Brain microvascular endothelial cell (primary cell): ENCODE measurements around the gene ADAMTS2.

Experiments used
- DNase-seq: peaks from one replicate; pipeline ENCODE4 v3.0.0-alpha.2; 2020
- H3K27ac ChIP-seq: fragments of 250-450 bp; sonication (Bioruptor Pico); 2 replicates; pipeline ENCODE4 v1.5.1; 2020; ENCODE audit warnings: mild to moderate bottlenecking, moderate library complexity
- H3K27me3 ChIP-seq: fragments of 250-450 bp; sonication (Bioruptor Pico); replicated peaks from 2 replicates; pipeline ENCODE4 v1.5.1; 2020; ENCODE audit warnings: mild to moderate bottlenecking
- H3K36me3 ChIP-seq: fragments of 250-450 bp; sonication (Bioruptor Pico); replicated peaks from 2 replicates; pipeline ENCODE4 v1.5.1; 2020; ENCODE audit warnings: mild to moderate bottlenecking
- H3K4me3 ChIP-seq: 2 replicates; pipeline ENCODE4 v1.5.1; 2011; ENCODE audit warnings: low read depth, mild to moderate bottlenecking, control low read depth, low read length, moderate library complexity
- in situ Hi-C: cut with HindIII; loops from 2 replicates; pipeline ENCODE4 v1.10.0; 2017; ENCODE audit warnings: low sequenced_read_pairs, low pct_ligation_motif_present
- TF ChIP-seq, protein P1 (sequence below): IDR thresholded peaks from 2 replicates; pipeline ENCODE4 v1.5.1; 2011; ENCODE audit warnings: low read depth, mild to moderate bottlenecking, moderate library complexity, low read length, control low read depth, inconsistent platforms; ENCODE audit errors: missing control alignments

The ADAMTS2 gene

DNA sequence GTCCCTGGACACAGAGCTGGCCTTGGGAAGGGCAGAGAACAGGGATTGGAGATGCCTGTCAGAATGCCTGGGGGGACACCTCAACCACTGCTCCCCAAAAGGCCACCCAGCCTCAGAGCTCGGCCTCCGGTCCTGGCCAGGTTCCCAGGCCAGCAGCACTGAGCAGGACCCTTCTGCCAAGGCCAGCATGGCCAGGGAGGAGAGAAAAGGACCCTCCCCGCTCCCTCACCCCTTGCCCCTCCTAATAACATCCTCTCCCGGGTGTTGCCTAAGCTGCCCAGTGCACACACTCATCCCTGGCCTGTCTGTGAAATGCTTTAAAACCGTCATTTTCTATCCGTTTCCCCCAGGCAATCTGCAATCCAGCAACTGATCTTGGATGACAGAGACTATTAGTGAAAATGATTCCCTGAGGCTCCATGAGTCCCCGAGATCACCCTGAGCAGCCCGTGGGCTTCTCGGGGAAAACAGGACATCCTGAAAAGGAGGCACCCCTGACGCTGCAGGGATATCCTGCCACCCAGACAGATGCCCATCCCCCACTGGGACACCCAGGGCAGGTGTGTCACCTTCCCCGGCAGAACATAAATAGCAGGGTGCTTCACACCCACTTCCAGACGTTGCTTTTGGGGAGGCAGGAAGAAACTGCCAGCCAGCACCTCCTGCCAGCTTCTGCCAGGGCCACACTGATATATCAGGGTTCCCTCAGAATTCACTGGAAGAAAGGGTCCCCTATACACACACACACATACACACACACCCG lies 75.3 kb downstream of the ADAMTS2 start:
- no peak overlapping the region for H3K4me3 ChIP-seq
- in situ Hi-C loops = no loop called here
- H3K27ac ChIP-seq = no peak overlapping the region
- TF ChIP-seq, protein P1, sequence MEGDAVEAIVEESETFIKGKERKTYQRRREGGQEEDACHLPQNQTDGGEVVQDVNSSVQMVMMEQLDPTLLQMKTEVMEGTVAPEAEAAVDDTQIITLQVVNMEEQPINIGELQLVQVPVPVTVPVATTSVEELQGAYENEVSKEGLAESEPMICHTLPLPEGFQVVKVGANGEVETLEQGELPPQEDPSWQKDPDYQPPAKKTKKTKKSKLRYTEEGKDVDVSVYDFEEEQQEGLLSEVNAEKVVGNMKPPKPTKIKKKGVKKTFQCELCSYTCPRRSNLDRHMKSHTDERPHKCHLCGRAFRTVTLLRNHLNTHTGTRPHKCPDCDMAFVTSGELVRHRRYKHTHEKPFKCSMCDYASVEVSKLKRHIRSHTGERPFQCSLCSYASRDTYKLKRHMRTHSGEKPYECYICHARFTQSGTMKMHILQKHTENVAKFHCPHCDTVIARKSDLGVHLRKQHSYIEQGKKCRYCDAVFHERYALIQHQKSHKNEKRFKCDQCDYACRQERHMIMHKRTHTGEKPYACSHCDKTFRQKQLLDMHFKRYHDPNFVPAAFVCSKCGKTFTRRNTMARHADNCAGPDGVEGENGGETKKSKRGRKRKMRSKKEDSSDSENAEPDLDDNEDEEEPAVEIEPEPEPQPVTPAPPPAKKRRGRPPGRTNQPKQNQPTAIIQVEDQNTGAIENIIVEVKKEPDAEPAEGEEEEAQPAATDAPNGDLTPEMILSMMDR = no peak
- H3K36me3 ChIP-seq = peaks cover 7% of the 10 kb centered on the region
- DNase-seq = no peak
- H3K27me3 ChIP-seq = no peaks in the 10 kb centered on the region

DNA sequence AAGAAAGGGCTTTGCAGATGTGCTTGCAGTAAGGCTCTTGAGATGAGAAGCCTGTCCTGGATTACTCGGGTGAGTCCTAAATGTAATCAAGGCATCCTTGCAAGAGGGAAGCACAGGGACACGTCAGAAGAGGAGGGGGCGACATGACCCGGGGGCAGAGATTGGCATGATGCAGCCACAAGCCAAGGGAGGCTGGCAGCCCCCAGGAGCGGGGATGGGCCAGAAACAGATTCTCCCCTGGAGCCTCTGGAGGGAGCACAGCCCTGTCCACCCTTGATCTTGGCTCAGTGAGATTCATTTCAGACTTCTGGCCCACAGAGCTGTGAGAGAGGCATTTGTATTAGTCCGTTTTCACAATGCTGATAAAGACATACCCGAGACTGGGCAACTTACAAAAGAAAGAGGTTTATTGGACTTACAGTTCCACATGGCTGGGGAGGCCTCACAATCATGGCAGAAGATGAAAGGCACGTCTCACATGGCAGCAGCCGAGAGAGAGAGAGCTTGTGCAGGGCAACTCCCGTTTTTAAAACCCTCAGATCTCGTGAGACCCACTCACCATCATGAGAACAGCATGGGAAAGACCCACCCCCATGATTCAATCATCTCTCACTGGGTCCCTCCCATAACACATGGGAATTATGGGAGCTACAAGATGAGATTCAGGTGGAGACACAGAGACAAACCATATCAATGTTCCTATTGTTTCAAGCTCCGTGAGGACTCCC lies 76.1 kb downstream of the ADAMTS2 start:
- Histone ChIP-seq H3K4me3 (no peak overlapping the region), H3K27ac (no peak overlapping the region), H3K27me3 (no peaks in the 10 kb centered on the region), H3K36me3 (peaks cover 7% of the 10 kb centered on the region)
- TF ChIP-seq, protein P1 = no peak
- no peak for DNase-seq
- in situ Hi-C loops = no loop called here

DNA sequence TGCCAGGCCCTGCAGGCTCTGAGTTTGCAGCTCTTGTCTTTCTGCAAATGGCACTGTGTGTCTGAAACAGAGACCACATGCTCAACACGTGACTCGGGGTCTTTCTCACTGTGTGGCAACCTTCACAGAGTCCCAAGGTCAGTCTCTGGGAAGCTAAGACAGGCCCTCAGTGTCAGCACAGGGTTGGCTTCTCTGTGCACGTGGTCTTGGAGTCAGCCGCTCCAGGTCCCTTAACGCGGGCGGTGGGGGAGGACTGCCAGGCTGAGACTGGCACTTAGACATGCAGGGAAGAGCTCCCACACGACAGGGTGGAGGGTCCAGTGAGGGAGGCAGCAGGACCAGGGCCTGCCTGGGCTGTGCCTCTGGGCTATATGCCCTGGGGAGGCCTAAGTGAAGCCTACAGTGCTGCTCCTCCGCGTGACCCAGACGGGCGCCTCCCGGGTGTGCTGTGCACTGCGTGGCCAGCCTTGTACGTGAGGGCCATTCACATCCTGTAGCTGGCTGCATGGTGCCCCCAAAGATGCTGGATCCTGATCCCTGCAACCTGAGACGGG lies 76.8 kb downstream of the ADAMTS2 start:
- in situ Hi-C loops = no loop called here
- H3K36me3 ChIP-seq = peaks cover 7% of the 10 kb centered on the region
- H3K4me3 ChIP-seq = no peak overlapping the region
- no peak for DNase-seq
- TF ChIP-seq, protein P1 = no peak
- no peaks in the 10 kb centered on the region for H3K27me3 ChIP-seq
- no peak overlapping the region for H3K27ac ChIP-seq

DNA sequence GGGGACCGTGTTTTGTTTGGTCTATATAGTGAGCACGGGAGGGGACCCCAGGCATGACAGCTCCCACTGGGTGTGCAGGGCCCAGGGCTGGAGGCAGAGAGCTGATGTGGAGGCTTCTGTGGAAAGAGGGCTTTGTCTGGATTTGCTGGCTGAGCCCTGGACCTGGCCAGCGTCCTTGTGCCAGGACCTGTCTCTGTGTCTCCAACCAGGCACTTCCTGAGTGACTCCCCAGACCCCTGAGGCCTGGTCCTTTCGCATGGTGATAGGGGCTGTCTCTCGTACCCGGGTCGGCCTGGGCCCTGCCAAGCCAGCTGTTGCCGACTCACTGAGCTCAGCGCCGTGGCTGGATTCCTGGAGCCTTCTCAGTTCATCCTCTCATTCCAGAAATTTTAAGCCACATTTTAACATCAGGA lies 77.6 kb downstream of the ADAMTS2 start:
- DNase-seq = no peak
- TF ChIP-seq, protein P1 = no peak
- Histone ChIP-seq H3K4me3 (no peak overlapping the region), H3K27me3 (no peaks in the 10 kb centered on the region), H3K27ac (peak overlapping the region; percentile 19), H3K36me3 (peaks cover 7% of the 10 kb centered on the region)
- in situ Hi-C loops = no loop called here

DNA sequence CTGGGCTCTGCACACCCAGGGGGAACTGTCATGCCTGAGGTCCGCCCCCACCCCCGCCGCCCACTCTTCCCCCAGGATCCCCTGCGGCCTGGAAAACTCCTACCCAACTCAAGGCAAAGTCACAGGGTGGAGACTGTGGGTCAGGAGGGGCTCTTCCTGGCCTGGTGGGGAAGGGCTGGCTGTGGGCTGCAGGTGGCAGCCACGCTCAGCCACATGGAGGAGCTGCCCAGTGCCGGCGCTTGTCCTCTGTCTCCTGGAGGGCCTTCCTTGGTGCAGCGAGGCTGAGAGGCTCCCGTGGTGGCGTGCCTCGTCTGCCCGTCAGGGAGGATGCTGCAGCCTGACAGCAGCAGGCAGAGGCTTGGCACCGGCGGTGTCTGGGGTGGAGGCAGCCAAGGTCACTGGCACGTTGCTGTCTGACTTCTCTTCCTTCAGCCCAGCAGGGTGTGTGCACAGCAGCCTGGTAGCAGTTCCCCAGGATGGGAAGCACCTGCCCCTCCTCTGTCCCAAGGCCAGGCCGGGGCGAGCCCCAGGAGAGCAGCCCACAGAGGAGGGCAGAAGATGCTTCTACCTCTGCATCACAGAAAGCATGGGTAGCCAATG lies 78.1 kb downstream of the ADAMTS2 start:
- Histone ChIP-seq H3K27ac (peak overlapping the region; percentile 91), H3K4me3 (no peak overlapping the region), H3K27me3 (no peaks in the 10 kb centered on the region), H3K36me3 (peaks cover 2% of the 10 kb centered on the region)
- in situ Hi-C loops = no loop called here
- DNase-seq = no peak
- TF ChIP-seq, protein P1 = peak; percentile 27
